GM18511 (cell line): ENCODE results near the gene RAB7A.
"Not testable (repeated sequence)": the region's sequence is repeated elsewhere in the genome, so short reads cannot be mapped to it uniquely, and the experiment has no call there.

Experiments used
- ATAC-seq: cut with Tn5 transposase; IDR thresholded peaks from one replicate; pipeline ENCODE4 v1.9.1; 2021; ENCODE audit warnings: mild to moderate bottlenecking, moderate library complexity; ENCODE audit not compliant: unreplicated experiment

The RAB7A gene

DNA sequence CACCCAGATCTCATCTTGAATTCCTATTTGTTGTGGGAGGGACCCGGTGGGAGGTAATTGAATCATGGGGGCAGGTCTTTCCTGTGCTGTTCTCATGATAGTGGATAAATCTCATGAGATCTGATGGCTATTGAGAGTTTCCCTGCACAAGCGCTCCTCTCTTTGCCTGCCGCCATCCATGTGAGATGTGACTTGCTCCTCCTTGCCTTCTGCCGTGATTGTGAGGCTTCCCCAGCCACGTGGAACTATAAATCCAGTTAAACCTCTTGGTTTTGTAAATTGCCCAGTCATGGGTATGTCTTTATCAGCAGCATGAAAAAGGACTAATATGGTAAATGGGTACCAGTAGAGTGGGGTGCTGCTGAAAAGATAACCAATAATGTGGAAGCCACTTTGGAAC is 23.6 kb downstream of the RAB7A start:
- ATAC-seq = not testable (repeated sequence)

DNA sequence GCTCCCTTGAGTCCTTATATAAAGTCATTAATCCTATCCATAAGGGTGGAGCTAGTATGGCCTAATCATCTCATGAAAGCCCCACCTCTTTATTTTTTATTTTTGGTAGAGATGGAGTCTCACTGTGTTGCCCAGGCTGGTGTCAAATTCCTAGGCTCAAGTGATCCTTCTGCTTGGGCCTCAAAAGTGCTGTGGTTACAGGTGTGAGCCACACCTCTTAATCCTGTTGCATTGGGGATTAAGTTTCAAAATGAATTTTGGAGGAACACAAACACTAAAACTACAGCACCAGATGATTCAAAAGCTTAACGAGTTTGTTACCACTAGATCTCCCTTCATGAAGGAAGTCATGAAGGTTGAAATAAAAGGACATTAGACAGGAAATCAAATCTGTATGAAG is 27.7 kb downstream of the RAB7A start:
- no peak for ATAC-seq

DNA sequence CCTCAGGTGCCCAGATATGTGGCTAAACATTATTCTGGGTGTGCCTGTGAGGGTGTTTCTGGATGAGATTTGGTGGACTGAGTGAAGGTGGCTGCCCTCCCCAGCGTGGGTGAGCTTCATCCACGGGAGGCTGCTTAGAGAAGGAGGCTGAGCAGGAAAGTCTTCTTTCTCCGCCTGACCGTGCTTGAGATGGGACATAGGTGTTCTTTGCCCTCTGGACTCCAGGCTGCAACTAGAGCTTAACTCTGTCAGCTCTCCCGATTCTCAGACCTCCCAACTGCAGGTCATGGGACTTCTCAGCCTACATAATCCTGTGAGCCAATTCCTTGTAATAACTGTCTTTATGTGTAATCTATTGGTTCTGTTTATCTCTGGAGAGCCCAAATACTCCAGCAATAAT is 34.1 kb downstream of the RAB7A start:
- no peak for ATAC-seq

DNA sequence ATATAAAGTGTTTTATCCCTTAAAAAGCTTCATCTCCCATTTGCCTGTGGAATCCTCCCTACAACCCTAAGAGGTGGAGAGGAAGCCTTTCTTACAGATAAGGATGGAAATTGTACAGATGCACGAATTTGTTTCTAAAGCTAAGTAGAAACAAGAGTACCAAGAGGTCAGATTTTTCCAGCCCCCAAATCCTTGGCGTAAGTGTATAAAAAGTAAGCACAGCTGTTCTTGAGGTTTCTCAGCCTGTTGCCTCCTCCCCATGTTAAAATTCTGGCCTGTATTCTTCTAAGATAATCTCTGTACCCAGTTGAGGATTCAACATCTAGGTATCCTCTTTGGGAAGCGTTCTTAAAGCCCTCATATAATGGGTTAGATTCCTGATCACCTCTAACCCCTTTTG is 34.9 kb downstream of the RAB7A start:
- ATAC-seq = no peak

DNA sequence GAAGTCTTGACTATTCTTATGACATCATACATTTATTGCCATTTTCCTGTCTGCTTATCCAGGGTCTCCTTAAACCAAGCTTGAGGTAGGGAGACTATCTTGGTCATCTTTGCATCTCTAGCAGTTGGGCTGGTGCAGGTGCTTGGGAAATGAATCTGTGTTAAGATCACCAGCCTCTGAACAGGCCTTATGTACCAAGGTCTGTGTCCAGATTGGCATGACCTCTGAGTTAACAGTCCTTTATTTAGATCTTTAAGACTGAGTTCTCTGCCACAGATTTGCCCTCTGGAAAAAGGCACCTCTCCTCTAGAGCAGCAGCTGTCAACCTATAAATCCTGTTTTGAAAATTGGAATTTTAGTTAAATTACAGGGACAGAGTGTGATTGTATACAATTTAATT is 35.4 kb downstream of the RAB7A start:
- no peak for ATAC-seq

DNA sequence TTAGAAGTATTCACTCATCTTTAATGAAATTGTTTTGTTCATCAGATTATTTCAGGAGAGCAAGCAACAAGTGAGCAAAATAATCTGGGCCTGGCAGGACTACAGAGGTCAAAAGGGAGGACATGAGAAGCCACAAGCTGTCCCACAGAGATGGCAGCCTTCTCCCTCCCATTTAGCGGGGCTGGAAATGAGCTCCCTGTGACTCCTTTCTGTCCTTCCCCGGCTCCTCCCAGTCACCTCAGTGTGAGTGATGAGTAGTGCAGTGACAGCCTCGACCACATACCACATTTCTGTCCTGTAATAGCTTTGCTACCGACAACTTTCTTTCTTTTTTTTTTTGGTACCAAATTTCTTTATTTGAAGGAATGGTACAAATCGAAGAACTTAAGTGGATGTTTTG is 38.0 kb downstream of the RAB7A start:
- no peak for ATAC-seq

DNA sequence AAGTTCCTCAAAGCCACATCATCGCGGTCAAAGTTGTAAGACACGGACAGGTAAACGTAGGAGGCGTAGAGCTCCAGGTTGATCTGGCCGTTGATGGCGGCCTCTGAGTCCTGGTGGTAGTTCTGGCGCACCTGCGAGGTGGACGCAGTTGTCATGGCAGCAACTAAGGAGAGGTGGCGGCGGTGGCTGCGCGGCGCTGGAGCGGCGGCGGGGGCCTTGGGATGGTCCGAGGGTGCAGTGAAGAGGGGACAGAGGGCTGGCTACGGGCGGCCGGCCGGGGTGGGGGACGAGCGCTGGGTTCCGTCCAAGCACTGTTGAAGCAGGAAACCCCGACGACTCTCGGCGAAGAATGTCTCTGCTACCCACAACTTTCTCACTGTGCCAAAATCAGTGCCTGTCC is 38.9 kb downstream of the RAB7A start:
- ATAC-seq = no peak

DNA sequence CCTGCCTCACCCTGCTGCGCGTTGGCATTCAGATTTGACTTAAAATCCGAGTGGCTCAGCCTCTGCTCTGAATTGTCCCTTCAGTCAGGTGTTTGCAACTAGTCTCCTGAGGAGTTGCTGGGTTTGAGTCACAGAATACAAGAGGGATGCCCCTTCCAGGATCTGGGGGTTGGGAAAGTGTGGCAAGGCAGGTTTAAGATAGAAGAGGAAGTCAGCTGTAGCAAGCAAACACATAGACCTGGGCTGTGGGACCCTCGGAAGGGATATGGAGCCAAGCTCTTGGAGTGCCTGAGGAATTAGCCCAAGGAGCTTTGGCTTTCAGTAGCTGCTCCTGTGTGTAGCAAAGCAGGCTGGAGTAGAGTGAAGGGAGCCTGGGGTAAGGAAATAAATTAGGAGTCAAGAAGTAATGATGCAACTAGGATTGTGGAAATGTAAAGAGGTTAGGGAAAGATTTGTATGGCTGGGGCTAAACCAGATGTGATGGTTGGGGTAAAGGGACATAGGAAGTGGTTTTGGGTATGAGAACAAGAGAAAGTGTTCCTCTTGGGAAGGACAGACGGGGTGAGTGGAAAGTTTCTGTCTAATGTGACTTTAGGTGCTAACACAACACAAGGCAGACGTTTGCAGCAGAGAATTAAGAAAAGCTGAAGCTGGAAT is 41.2 kb downstream of the RAB7A start:
- ATAC-seq = no peak

DNA sequence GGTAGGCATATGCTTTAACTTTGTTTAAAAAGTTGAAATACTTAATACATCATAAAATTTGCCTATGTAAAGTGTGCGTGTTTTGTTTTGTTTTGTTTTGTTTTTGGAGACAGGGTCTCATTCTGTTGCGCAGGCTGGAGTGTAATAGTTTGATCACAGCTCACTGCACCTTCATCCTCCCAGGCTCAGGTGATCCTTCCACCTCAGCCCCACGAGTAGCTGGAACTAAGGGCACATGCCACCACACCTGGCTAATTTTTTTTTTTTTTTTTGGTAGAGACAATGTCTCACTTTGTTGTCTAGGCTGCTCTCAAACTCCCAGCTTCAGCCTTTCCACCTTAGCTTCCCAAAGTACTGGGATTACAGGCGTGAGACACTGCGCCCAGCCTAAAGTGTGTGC is 42.5 kb downstream of the RAB7A start:
- ATAC-seq = no peak

DNA sequence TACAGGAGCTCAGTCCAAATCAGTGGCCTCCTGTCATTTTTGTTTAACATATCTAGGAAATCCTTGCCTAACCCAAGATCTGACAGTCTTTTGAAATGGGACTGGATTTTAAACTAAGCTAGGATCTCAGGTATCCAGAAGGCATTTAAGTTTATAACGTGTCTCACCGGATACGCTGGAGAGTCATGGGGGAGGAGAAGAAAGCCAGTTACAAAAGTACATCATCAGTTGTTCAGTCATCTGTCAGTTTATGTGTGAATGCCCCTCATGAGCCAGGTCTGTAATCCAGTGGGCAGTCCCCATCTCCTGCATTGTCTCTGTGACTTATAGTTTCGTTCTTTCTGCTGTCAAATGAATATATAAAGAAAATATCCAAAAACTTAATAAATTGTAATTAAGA is 44.4 kb downstream of the RAB7A start:
- no peak for ATAC-seq

DNA sequence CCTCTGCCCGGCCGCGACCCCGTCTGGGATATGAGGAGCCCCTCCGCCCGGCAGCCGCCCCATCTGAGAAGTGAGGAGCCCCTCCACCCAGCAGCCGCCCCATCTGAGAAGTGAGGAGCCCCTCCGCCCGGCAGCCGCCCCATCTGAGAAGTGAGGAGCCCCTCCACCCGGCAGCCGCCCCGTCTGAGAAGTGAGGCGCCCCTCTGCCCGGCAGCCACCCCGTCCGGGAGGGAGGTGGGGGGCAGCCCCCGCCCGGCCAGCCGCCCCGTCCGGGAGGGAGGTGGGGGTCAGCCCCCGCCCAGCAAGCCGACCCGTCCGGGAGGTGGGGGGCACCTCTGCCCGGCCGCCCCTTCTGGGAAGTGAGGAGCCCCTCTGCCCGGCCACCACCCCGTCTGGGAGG is 47.2 kb downstream of the RAB7A start:
- not testable (repeated sequence) for ATAC-seq

DNA sequence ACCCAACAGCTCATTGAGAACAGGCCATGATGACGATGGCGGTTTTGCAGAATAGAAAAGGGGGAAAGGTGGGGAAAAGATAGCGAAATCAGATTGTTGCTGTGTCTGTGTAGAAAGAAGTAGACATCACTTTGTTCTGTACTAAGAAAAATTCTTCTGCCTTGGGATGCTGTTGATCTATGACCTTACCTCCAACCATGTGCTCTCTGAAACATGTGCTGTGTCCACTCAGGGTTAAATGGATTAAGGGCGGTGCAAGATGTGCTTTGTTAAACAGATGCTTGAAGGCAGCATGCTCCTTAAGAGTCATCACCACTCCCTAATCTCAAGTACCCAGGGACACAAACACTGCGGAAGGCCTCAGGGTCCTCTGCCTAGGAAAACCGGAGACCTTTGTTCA is 47.6 kb downstream of the RAB7A start:
- ATAC-seq = not testable (repeated sequence)

DNA sequence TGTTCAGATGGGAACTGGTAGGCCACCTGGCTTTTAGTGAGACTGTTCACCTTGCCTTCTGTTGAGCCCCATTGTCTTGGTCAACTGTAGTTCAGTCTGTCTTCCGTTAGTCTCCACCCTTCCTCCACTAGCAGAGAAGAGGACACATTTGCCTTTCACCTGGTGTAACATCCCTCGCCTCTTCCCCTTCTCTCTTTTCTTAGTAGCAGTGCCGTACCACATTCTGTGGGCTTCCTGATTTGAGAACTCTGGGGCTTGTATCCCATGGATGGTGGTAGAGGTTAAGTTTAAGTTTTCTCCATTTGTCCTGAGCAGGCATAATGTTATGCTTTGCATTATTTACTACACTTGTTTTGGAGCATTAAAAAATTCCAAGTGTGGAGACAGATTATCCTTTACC is 49.3 kb downstream of the RAB7A start:
- no peak for ATAC-seq

DNA sequence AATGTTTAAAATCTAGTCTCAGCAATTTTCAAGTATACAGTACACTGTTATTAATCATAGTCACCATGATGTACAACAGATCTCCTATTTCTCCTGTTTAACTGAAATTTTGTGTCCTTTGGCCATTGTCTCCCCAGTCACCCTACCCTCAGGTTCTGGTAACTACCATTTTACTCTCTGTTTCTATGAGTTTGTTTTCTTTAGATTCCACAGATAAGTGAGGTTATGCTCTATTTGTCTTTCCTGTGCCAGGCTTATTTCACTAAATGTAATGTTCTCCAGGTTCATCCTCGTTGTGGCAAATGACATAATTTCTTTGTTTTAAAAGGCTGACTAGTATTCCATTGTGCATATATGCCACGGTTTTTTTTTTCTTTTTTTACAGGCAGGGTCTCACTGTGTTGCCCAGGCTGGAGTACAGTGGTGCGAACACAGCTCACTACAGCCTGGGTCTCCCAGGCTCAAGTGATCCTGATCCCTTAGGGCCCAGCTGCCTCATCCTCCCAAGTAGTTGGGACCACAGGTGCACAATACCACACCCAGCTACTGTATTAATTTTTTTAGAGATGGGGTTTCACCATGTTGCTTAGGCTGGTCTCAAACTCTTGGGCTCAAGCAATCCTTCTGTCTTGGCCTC is 50.0 kb downstream of the RAB7A start:
- no peak for ATAC-seq

DNA sequence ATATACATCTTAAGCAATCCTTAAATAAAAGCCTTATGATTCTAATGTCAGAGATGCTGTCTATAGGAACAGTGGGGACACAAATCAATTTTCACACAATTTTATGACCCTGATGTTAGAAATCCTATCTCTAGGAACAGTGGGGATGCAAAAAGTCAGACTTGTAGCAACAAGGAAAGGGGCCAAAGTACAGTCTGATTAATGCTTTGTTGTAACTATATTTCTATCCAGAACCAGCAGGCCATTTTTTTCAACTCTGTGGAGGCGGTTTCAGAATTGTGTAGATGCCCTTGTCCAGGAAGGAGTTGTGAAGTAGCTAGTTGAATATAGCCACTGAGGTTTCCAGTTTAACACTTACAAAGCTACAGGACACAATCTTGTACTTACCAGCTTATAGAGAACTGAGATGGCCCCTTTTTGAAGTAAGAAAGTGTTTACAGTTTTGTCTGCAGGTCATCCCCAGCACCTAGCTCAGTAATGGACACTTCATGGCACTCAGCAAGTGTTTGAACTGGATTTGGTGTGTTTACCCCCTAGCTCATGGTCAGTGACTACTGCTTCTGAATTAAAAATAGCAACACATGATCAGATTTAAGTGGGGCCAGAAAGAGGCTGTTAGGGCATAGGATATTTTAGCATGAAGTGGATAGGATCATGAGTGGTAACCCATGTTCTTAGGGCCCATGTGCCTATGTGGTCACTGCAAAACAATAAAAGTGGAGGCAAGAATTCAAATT is 54.3 kb downstream of the RAB7A start:
- ATAC-seq = no peak

DNA sequence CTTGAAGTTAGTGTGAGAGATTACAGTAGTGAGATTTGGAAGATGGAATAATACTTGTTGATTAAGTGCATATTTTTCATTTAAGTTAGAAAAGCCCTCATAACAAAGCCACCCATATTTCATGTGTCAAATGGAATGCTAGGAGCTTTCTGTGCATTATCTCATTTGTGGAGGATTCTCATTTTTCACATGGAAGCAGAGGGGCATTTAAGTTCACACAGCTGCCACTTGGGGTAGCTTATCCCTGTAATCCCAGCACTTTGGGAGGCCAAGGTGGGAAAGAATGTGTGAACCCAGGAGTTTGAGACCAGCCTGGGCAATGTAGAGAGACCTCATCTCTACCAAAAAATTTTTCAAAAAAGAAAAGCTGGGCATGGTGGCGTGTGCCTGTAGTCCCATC is 55.2 kb downstream of the RAB7A start:
- no peak for ATAC-seq

DNA sequence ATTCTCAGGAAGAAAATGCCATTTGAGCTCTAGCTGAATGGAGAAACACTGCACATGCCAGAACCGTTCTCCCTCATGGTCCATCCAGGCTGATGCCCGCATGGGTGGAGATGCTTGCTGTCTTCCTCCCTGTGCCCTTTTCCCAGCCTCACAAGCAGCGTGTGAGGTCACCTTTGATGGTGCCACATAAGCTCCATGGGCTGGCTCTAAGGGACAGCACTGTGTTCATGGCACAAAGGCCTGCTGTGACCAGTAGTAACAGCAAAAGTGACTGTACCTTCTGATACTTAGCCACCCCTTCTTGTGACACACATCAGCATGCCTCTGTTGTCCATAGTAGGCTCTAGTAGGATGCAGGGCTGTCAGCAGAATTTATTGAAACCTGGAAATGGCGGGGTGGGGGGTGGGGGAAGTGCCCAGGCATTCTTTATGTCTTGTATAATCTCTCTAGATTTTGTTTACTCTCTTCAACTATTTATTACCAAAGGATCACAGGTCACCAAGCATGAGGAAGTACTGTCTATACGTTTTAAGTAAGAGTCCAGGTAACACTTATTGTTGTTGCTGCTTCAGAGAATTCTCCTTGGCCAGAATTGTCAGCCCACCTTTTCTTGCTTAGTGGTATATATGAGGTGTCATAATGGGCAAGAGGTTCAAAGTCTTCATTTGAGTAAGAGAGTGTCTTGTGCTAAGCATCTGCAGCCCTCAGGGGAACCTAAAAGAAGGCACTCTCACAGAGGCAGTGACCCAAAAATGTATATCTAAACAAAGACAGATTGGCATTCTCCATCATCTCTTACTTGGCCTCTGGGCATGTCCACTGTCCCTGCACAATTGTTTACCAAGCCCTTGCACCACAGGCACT is 56.5 kb downstream of the RAB7A start:
- no peak for ATAC-seq

DNA sequence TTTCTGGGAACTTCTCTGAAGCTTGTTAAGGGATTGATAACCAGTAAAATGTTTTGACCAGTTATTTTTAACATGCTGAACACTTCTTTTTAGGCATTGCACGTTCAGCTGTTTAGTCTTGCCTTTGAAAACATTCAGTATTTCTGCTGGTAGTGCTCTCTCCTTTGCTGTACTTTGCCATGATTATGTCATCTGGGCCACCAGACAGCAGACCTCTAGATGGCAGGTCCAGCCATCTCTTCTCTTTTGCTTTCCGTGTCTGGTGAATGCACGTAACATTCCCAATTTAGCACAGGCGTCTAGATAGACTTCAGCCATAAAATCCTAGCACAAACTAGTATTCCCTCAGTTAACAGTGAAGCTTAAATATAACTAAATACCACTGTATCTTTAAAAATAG is 57.8 kb downstream of the RAB7A start:
- ATAC-seq = no peak

DNA sequence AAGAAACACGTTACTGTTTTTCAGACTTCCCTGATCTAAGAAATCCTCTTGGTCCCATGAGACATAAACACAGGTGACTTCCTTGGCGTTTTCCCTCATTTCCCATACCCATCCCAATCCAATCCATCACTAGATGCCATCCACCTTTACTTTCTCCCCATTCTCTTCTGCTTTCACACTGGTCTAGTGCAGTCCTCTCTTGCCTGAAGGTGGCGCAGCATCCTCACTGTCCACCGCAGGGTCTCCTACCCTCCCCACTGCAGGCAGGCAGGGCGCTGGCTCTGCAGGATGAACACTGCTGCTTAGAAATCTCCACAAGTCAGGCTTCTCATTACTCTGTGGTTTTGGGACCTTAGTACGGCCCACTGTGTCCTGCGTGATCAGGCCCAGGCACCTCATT is 58.2 kb downstream of the RAB7A start:
- ATAC-seq = no peak

DNA sequence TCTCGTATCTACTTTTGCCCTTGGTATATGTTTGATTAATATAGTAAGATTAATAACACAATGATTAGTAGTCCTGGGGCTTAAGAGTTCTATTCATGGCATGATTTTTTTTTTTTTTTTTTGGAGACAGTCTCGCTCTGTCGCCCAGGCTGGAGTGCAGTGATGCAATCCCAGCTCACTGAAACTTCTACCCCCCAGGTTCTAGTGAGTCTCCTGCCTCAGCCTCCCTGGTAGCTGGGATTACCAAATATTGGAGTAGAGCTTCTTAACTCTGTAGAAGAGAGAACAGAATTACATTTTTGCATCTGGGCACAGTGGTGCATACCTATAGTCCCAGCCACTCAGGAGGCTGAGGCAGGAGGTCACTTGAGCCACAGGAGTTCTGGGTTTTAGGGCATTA is 58.9 kb downstream of the RAB7A start:
- ATAC-seq = no peak

DNA sequence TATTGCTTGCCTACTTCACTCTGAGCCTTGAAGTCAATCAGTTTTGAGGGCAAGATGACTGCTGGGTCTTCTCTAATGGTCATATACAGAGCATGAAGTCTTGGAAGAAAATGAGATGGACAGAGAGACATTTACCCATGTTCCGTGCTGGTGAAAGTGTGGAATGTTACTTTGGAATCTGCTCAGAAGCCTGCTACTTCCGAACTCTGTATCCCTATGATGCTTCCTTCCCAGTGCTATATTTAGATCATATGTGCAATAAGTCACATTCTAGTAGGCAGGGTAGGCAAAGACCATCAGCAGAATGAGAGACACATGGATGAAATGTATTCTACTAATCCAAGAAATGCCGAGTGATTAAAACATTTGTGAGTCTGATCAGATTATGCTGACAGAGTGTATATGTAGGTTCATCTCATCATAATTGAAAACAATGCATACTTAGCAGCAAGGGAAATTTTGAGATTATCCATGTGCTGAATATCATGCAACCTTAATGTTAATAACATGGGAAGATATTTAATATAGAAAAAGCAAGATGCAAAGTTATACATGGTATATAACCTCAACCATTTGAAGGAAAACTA is 60.5 kb downstream of the RAB7A start:
- no peak for ATAC-seq
